ENCODE results near the gene DNTTIP2. TPM values are rescaled to one million over a fixed set of nuclear protein-coding genes. Genes with fewer than 3 reads are reported as not detected.

Gene DNTTIP2
- total and polyA plus RNA-seq, 9 of the 15 experiments (the other 6 are each of a cell fraction or from before 2014, with no cell fraction given): 50.4 to 138 (median 97.0) TPM

DNA sequence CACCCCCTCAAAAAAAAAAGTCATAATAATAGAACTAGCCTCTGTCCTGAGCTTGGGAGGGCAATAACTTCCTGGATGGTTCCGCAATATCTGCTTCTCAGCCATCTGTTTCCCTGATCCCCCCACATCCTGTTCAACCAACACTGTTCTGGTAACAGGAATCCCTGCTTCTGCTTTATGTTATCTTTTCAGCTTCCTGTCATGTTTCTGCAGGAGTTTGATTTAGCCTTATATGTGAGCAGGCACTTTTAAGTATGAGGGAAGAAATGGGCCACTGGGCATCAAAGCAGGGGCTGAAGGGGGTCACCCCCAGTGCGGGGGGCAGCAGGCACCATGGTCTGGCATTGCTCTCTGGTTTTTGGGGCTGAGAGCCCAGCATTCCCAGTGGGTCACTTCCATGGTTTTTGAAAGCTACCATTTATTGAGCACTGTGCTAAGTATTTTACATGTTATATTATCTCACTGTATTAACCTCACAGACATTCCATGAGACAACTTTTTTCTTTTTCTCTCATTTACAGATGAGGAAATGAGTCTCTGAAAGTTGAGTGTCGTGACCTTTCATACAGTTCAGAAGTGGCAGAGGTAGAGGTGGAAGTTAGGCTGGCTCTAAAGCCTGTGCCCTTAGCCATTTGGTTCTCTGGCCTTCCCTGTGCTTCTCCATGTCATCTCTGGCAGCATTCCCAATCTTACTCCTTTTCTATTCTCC is 61.9 kb downstream of the DNTTIP2 start (continued):
- no peak for TF ChIP-seq CHD7 (IDR thresholded peaks at IDR 0.05; ENCODE audit: low read depth, low read length)
- no peak for TF ChIP-seq POLR2AphosphoS2 (IDR thresholded peaks at IDR 0.05; ENCODE audit: low read length)
- no peak for TF ChIP-seq BRF1 (IDR thresholded peaks at IDR 0.05; ENCODE audit: borderline replicate concordance, extremely low read depth, insufficient read length)
- TF ChIP-seq, protein P1, sequence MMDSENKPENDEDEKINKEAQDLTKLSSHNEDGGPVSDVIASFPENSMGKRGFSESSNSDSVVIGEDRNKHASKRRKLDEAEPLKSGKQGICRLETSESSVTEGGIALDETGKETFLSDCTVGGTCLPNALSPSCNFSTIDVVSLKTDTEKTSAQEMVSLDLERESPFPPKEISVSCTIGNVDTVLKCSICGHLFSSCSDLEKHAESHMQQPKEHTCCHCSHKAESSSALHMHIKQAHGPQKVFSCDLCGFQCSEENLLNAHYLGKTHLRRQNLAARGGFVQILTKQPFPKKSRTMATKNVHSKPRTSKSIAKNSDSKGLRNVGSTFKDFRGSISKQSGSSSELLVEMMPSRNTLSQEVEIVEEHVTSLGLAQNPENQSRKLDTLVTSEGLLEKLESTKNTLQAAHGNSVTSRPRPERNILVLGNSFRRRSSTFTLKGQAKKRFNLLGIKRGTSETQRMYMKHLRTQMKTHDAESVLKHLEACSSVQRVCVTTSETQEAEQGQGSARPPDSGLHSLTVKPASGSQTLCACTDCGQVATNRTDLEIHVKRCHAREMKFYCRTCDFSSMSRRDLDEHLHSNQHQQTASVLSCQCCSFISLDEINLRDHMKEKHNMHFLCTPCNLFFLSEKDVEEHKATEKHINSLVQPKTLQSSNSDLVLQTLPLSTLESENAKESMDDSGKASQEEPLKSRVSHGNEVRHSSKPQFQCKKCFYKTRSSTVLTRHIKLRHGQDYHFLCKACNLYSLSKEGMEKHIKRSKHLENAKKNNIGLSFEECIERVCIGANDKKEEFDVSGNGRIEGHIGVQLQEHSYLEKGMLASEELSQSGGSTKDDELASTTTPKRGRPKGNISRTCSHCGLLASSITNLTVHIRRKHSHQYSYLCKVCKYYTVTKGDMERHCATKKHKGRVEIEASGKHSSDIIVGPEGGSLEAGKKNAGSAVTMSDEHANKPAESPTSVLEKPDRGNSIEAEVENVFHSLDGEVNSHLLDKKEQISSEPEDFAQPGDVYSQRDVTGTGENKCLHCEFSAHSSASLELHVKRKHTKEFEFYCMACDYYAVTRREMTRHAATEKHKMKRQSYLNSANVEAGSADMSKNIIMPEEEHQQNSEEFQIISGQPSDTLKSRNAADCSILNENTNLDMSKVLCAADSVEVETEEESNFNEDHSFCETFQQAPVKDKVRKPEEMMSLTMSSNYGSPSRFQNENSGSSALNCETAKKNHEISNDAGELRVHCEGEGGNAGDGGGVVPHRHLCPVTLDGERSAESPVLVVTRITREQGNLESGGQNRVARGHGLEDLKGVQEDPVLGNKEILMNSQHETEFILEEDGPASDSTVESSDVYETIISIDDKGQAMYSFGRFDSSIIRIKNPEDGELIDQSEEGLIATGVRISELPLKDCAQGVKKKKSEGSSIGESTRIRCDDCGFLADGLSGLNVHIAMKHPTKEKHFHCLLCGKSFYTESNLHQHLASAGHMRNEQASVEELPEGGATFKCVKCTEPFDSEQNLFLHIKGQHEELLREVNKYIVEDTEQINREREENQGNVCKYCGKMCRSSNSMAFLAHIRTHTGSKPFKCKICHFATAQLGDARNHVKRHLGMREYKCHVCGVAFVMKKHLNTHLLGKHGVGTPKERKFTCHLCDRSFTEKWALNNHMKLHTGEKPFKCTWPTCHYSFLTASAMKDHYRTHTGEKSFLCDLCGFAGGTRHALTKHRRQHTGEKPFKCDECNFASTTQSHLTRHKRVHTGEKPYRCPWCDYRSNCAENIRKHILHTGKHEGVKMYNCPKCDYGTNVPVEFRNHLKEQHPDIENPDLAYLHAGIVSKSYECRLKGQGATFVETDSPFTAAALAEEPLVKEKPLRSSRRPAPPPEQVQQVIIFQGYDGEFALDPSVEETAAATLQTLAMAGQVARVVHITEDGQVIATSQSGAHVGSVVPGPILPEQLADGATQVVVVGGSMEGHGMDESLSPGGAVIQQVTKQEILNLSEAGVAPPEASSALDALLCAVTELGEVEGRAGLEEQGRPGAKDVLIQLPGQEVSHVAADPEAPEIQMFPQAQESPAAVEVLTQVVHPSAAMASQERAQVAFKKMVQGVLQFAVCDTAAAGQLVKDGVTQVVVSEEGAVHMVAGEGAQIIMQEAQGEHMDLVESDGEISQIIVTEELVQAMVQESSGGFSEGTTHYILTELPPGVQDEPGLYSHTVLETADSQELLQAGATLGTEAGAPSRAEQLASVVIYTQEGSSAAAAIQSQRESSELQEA (IDR thresholded peaks at IDR 0.05; ENCODE audit: low read depth): no peak
- no peak for TF ChIP-seq ZNF311 (CRISPR knock-in tag; IDR thresholded peaks at IDR 0.05)
- no peak for TF ChIP-seq ZNF586 (CRISPR knock-in tag; conservative IDR thresholded peaks at IDR 0.05)
- TF ChIP-seq ZNF224 (CRISPR knock-in tag; IDR thresholded peaks at IDR 0.05): no peak
- no peak for TF ChIP-seq POLR2A (conservative IDR thresholded peaks at IDR 0.05)
- TF ChIP-seq ZNF217 (CRISPR knock-in tag; IDR thresholded peaks at IDR 0.05): no peak

Data from K562 (cell line).